HL-60 (cell line): ENCODE data around the gene KHDRBS1.

Experiments used
- DNase-seq, 2 experiments: peaks; one replicate each; pipeline ENCODE4 v3.0.0-alpha.2; 2010 to 2020; ENCODE audit warnings: low read depth in 1 of 2, low spot score in 1 of 2
- H3K27ac ChIP-seq: fragments of 250-450 bp; sonication (Bioruptor Pico); replicated peaks from 2 replicates; pipeline ENCODE4 v1.5.1; 2020; ENCODE audit warnings: mild to moderate bottlenecking, moderate library complexity
- H3K27me3 ChIP-seq: fragments of 250-450 bp; sonication (Bioruptor Pico); 2 replicates; pipeline ENCODE4 v1.5.1; 2021; ENCODE audit warnings: mild to moderate bottlenecking, moderate library complexity; ENCODE audit not compliant: insufficient read depth, poor library complexity, severe bottlenecking
- H3K4me3 ChIP-seq: replicated peaks from 2 replicates; pipeline ENCODE4 v1.5.1; 2011; ENCODE audit warnings: mild to moderate bottlenecking, control low read depth, low read length; ENCODE audit not compliant: insufficient read depth
- GABPA ChIP-seq: IDR thresholded peaks from 2 replicates; pipeline ENCODE4 v1.6.1; 2012; ENCODE audit warnings: low read depth
- POLR2AphosphoS5 ChIP-seq: IDR thresholded peaks from 2 replicates; pipeline ENCODE4 v1.6.1; 2012; ENCODE audit warnings: low read depth
- SPI1 ChIP-seq: IDR thresholded peaks from 2 replicates; pipeline ENCODE4 v1.6.1; 2012; ENCODE audit warnings: low read depth, mild to moderate bottlenecking, borderline replicate concordance
- TF ChIP-seq, protein P1 (sequence below): IDR thresholded peaks from 2 replicates; pipeline ENCODE4 v1.6.1; 2012; ENCODE audit warnings: low read depth; ENCODE audit not compliant: insufficient replicate concordance
- TF ChIP-seq, protein P2 (sequence below): IDR thresholded peaks from one replicate; pipeline ENCODE4 v1.5.1; 2011; ENCODE audit warnings: low read length, control low read depth, inconsistent platforms; ENCODE audit not compliant: insufficient read depth

Gene KHDRBS1

DNA sequence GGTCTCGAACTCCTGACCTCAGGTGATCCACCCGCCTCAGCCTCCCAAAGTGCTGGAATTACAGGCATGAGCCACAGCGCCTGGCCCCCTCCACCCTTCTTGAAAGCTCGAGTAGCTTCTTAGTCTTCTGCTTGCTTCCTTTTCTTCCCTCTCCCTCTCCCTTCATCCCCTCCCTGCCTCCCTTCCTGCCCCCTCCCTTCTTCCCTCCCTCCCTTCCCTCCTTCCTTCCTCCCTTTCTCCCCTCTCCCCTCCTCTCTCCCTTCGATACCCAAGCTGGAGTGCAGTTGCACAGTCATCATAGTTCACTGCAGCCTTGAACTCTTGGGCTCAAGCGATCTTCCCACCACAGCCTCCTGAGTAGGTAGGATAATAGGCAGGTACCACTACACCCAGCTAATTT lies 11.8 kb downstream of the KHDRBS1 start:
- DNase-seq, result no peak
- TF ChIP-seq SPI1, result no peak
- no peak for TF ChIP-seq POLR2AphosphoS5
- TF ChIP-seq, protein P1, sequence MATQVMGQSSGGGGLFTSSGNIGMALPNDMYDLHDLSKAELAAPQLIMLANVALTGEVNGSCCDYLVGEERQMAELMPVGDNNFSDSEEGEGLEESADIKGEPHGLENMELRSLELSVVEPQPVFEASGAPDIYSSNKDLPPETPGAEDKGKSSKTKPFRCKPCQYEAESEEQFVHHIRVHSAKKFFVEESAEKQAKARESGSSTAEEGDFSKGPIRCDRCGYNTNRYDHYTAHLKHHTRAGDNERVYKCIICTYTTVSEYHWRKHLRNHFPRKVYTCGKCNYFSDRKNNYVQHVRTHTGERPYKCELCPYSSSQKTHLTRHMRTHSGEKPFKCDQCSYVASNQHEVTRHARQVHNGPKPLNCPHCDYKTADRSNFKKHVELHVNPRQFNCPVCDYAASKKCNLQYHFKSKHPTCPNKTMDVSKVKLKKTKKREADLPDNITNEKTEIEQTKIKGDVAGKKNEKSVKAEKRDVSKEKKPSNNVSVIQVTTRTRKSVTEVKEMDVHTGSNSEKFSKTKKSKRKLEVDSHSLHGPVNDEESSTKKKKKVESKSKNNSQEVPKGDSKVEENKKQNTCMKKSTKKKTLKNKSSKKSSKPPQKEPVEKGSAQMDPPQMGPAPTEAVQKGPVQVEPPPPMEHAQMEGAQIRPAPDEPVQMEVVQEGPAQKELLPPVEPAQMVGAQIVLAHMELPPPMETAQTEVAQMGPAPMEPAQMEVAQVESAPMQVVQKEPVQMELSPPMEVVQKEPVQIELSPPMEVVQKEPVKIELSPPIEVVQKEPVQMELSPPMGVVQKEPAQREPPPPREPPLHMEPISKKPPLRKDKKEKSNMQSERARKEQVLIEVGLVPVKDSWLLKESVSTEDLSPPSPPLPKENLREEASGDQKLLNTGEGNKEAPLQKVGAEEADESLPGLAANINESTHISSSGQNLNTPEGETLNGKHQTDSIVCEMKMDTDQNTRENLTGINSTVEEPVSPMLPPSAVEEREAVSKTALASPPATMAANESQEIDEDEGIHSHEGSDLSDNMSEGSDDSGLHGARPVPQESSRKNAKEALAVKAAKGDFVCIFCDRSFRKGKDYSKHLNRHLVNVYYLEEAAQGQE, result no peak
- no peak for TF ChIP-seq GABPA
- TF ChIP-seq, protein P2, sequence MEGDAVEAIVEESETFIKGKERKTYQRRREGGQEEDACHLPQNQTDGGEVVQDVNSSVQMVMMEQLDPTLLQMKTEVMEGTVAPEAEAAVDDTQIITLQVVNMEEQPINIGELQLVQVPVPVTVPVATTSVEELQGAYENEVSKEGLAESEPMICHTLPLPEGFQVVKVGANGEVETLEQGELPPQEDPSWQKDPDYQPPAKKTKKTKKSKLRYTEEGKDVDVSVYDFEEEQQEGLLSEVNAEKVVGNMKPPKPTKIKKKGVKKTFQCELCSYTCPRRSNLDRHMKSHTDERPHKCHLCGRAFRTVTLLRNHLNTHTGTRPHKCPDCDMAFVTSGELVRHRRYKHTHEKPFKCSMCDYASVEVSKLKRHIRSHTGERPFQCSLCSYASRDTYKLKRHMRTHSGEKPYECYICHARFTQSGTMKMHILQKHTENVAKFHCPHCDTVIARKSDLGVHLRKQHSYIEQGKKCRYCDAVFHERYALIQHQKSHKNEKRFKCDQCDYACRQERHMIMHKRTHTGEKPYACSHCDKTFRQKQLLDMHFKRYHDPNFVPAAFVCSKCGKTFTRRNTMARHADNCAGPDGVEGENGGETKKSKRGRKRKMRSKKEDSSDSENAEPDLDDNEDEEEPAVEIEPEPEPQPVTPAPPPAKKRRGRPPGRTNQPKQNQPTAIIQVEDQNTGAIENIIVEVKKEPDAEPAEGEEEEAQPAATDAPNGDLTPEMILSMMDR, result no peak

DNA sequence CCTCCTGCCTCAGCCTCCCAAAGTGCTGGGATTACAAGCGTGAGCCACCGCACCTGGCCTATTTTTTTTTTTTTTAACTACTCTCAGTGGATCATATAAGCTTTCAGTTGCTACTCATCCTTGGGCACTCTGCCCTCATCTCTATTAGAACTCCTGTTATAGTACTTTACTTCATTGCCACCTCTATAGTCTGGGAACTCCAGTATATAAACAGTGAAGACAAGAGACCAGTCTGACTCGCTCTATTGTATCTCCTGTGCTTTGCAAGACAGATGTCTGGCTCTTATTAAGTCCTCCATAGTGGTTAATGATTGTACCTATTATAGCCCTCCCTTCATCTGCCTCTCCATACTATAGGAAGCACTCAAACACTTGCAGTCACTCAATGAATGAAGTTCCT lies 15.1 kb downstream of the KHDRBS1 start:
- Histone ChIP-seq H3K27ac (no peak overlapping the region), H3K4me3 (no peak overlapping the region), H3K27me3 (no peaks in the 10 kb centered on the region)
- no peak for DNase-seq
- no peak for TF ChIP-seq SPI1
- TF ChIP-seq, protein P2, result no peak
- TF ChIP-seq, protein P1, result no peak
- no peak for TF ChIP-seq GABPA
- no peak for TF ChIP-seq POLR2AphosphoS5

More for the DNA sequence above, 11.8 kb downstream of the KHDRBS1 start:
- H3K27ac ChIP-seq, result no peak overlapping the region
- no peak overlapping the region for H3K4me3 ChIP-seq
- H3K27me3 ChIP-seq, result no peaks in the 10 kb centered on the region

DNA sequence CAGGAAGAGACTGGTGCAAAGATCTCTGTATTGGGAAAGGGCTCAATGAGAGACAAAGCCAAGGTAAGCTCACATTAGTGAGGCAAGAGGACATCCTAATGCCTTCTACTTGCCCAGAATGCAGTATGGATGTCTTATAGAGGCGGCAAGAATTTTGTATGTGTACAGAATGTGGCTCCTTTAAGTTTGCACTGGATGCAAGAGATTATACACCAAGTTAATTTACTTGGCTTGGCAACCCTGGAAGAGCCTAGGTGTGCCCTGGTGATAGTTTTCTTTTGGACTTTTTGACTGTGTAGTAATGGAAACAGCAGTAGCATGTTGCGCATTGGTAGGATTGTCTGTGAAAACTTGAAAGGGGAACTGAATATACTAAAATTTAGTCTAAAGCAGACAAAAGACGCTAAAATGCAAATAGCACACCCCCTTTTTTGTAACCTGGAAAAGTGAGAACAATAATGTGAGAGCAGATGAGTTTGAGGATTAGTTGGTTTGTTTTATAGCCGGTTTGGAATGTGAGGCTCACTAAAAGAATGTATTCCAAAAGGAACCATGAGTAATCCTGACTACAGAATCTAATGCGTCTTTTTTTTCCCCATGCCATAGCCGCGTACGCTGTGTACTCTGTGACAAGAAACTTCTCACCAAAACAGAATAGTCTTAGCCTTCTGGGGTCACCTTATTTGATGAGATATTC lies 18.1 kb downstream of the KHDRBS1 start:
- H3K27ac ChIP-seq, result no peak overlapping the region
- TF ChIP-seq, protein P1, result no peak
- TF ChIP-seq, protein P2, result no peak
- TF ChIP-seq POLR2AphosphoS5 (no peak), SPI1 (no peak), GABPA (no peak)
- no peak for DNase-seq

More for the DNA sequence above, 18.1 kb downstream of the KHDRBS1 start:
- no peaks in the 10 kb centered on the region for H3K27me3 ChIP-seq
- no peak overlapping the region for H3K4me3 ChIP-seq
